ENCODE data around the gene MSI2.

The MSI2 gene

GRCh38 chr17:57434361-57434760, 178.0 kb downstream of the MSI2 start:
- intact Hi-C loops (cut with DNase I), result no loop called here
- no peak for DNase-seq

GRCh38 chr17:57436565-57436964, 180.2 kb downstream of the MSI2 start:
- DNase-seq, result no peak
- intact Hi-C loops (cut with DNase I), result no loop called here

- DNase-seq, result no peak
- intact Hi-C loops (cut with DNase I), result no loop called here
Measured at GRCh38 chr17:57438066-57438731, 181.9 kb downstream of the MSI2 start.

GRCh38 chr17:57439651-57440050, 183.3 kb downstream of the MSI2 start:
- intact Hi-C loops (cut with DNase I), result no loop called here
- DNase-seq, result no peak

GRCh38 chr17:57440522-57441269, 184.4 kb downstream of the MSI2 start:
- intact Hi-C loops (cut with DNase I), result no loop called here
- DNase-seq, result peak; percentile 48 to 88 (median 71)

- intact Hi-C loops (cut with DNase I), result no loop called here
- DNase-seq, result no peak
Measured at GRCh38 chr17:57441270-57441600, 184.9 kb downstream of the MSI2 start.

GRCh38 chr17:57442401-57442823, 186.1 kb downstream of the MSI2 start:
- intact Hi-C loops (cut with DNase I), result no loop called here
- DNase-seq, result no peak

- intact Hi-C loops (cut with DNase I), result no loop called here
Measured at GRCh38 chr17:57442914-57443571, 186.7 kb downstream of the MSI2 start.

GRCh38 chr17:57443781-57444180, 187.5 kb downstream of the MSI2 start:
- intact Hi-C loops (cut with DNase I), result no loop called here

More at GRCh38 chr17:57442914-57443571, 186.7 kb downstream of the MSI2 start:
- peak in 33 of 42 donors; percentile 24 to 84 (median 46) for DNase-seq

GRCh38 chr17:57444682-57445450, 188.5 kb downstream of the MSI2 start:
- no peak for DNase-seq
- intact Hi-C loops (cut with DNase I), result no loop called here

More at GRCh38 chr17:57443781-57444180, 187.5 kb downstream of the MSI2 start:
- no peak for DNase-seq

GRCh38 chr17:57445772-57446472, 189.6 kb downstream of the MSI2 start:
- intact Hi-C loops (cut with DNase I), result no loop called here
- no peak for DNase-seq

- DNase-seq, result no peak
- intact Hi-C loops (cut with DNase I), result no loop called here
Measured at GRCh38 chr17:57447357-57447989, 191.2 kb downstream of the MSI2 start.

GRCh38 chr17:57447990-57448758, 191.9 kb downstream of the MSI2 start:
- intact Hi-C loops (cut with DNase I), result no loop called here
- peak in 1 of 42 donors; percentile 25 for DNase-seq

- intact Hi-C loops (cut with DNase I), result no loop called here
- no peak for DNase-seq
Measured at GRCh38 chr17:57448759-57449283, 192.5 kb downstream of the MSI2 start.

- DNase-seq, result peak in 24 of 42 donors; percentile 26 to 72 (median 50)
- intact Hi-C loops (cut with DNase I), result no loop called here
Measured at GRCh38 chr17:57451191-57451590, 194.9 kb downstream of the MSI2 start.

GRCh38 chr17:57451643-57452042, 195.3 kb downstream of the MSI2 start:
- intact Hi-C loops (cut with DNase I), result no loop called here
- DNase-seq, result no peak

GRCh38 chr17:57453841-57454425, 197.6 kb downstream of the MSI2 start:
- intact Hi-C loops (cut with DNase I), result no loop called here
- DNase-seq, result no peak
